GM18873 (cell line): ENCODE data around the gene SLC46A2.

ENCODE experiments used
- ATAC-seq: cut with Tn5 transposase; IDR thresholded peaks from one replicate; pipeline ENCODE4 v1.9.1; 2021; ENCODE audit warnings: mild to moderate bottlenecking, moderate library complexity, moderate number of reproducible peaks; ENCODE audit not compliant: unreplicated experiment, low FRiP score

The SLC46A2 gene

DNA sequence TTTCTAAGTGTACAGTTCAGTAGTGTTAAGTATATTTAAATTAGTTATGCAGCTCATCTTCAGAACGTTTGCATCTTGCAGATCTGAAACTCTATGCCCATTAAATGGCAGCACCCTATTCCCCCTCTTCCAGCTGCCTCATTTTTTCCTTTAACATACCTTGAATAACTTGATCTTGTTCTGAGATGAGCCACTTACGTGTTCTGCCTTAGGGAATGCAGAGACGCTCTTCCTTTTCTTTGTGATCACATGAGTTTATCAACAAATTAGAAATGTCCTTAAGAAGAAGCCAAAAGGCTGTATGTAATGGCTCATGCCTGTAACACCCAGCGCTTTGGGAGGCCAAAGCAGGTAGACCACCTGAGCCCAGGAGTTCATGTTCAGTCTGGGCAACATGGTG is 57.6 kb downstream of the SLC46A2 start:
- no peak for ATAC-seq

DNA sequence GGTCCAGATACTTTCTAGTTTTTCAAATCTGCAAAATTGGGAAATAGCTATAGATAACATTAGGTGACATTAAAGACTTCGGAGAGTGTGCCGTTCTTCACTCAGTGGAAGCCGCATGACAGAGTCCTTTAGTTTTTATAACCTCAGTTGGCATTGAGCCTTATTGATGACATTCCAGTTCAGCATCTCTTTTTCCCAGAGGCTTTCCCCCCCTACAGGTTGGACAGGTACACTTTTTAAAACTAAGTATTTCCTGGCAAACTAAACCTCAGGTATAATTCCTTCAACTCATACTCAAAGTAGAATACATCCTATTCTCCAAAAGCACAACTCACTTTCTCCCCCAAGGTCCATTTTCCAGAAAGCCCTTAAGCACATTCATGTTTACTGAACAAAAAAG is 58.7 kb downstream of the SLC46A2 start:
- ATAC-seq = no peak

DNA sequence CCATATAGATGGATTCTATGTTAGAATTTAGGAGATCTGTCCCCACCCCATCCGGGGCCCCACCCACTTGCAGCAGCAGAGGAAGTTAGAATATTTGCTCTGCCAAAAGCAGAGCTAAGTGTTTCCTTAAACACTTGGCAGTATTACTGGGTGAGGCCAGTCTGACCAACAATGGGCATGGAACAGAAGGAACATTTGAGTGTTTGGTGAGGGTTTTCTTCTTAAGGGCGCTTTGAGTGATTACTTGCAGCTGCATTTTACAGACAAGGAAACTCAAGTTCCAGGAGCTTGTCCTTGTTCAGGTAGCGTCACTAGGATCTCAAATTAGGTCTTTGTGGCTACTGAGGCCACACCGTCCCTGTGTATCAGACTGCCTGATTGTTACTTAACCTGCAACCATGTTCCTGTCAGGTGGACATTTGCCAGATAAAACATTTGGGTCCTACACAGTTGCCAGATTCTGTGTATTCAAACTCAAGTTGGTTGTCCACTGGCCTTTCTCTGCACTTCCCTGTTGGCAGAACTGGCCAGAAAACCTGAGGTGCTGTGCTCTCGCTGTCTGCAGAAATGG is 59.3 kb downstream of the SLC46A2 start:
- ATAC-seq = no peak
